Measurements from ENCODE around the gene PPP1R12C.
"Not testable (repeated sequence)": the region's sequence is repeated elsewhere in the genome, so short reads cannot be mapped to it uniquely, and the experiment has no call there.

PPP1R12C gene

GRCh38 chr19:55158848-55159749 is 41.7 kb upstream of the PPP1R12C start:
- TF ChIP-seq, protein P1, sequence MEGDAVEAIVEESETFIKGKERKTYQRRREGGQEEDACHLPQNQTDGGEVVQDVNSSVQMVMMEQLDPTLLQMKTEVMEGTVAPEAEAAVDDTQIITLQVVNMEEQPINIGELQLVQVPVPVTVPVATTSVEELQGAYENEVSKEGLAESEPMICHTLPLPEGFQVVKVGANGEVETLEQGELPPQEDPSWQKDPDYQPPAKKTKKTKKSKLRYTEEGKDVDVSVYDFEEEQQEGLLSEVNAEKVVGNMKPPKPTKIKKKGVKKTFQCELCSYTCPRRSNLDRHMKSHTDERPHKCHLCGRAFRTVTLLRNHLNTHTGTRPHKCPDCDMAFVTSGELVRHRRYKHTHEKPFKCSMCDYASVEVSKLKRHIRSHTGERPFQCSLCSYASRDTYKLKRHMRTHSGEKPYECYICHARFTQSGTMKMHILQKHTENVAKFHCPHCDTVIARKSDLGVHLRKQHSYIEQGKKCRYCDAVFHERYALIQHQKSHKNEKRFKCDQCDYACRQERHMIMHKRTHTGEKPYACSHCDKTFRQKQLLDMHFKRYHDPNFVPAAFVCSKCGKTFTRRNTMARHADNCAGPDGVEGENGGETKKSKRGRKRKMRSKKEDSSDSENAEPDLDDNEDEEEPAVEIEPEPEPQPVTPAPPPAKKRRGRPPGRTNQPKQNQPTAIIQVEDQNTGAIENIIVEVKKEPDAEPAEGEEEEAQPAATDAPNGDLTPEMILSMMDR (conservative IDR thresholded peaks at IDR 0.05) = no peak
- no peak overlapping the region for H3K27ac ChIP-seq

GRCh38 chr19:55158423-55158822 is 41.0 kb upstream of the PPP1R12C start:
- TF ChIP-seq, protein P1 (conservative IDR thresholded peaks at IDR 0.05) = no peak
- no peak overlapping the region for H3K27ac ChIP-seq

GRCh38 chr19:55157064-55157908 is 39.8 kb upstream of the PPP1R12C start, which contains the start of gene TNNI3:
Gene TNNI3, minus strand, starts transcription at chr19:55157732. Its CDS starts 143 bp downstream, at chr19:55157589.
- no peak within 1 kb of the TSS for H3K27ac ChIP-seq
- TF ChIP-seq, protein P1 (conservative IDR thresholded peaks at IDR 0.05) = no peak

GRCh38 chr19:55156202-55157063 is 39.0 kb upstream of the PPP1R12C start:
- H3K27ac ChIP-seq = no peak overlapping the region
- TF ChIP-seq, protein P1 (conservative IDR thresholded peaks at IDR 0.05) = no peak

GRCh38 chr19:55155784-55156183 is 38.3 kb upstream of the PPP1R12C start:
- H3K27ac ChIP-seq = not testable (repeated sequence)

DNA sequence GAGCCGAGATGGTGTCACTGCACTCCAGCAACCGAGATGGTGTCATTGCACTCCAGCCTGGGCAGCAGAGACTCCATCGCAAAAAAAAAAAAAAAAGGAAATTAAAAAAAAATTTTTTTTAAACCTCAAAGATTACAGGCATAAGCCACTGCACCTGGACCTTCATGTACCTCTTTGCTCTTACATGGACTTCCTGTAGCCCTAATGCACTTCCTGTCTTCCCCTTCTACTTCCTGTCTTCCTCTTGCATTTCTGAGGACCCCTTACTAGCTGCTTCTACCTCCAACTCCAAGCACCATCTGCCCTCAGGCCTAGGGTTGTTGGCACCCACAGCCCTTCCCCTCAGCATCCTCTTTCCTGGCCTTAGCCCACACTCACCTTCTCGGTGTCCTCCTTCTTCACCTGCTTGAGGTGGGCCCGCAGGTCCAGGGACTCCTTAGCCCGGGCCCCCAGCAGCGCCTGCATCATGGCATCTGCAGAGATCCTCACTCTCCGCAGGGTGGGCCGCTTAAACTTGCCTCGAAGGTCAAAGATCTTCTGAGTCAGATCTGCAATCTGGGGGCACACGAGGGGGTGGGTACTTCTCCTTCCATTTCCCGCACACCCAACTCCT is 36.3 kb upstream of the PPP1R12C start:
- H3K27ac ChIP-seq = no peak overlapping the region
- TF ChIP-seq, protein P1 (conservative IDR thresholded peaks at IDR 0.05) = no peak

DNA sequence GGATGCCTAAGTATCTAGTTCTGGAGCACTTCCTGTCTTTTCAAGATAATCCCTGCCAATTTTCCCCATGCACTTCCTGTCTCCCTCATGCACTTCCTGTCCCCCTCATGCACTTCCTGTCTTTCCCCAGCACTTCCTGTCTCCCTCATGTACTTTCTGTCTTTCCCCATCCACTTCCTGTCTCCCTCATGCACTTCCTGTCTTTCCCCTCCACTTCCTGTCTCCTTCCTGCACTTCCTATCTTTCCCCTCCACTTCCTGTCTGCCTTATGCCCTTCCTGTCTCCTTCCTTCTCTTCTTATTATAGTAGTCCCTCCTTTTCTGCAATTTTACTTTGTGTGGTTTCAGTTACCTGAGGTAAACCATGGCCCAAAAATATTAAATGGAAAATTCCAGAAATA is 34.6 kb upstream of the PPP1R12C start:
- no peak overlapping the region for H3K27ac ChIP-seq

More for the DNA sequence above, 34.6 kb upstream of the PPP1R12C start:
- TF ChIP-seq, protein P1 (conservative IDR thresholded peaks at IDR 0.05) = no peak

All from VCaP (cell line).